HG03280 (cell line): ENCODE data around the gene LRP1B.

ENCODE experiments used
- ATAC-seq: cut with Tn5 transposase; IDR thresholded peaks from one replicate; pipeline ENCODE4 v1.9.1; 2021; ENCODE audit warnings: mild to moderate bottlenecking, moderate library complexity; ENCODE audit not compliant: unreplicated experiment

Gene LRP1B

DNA sequence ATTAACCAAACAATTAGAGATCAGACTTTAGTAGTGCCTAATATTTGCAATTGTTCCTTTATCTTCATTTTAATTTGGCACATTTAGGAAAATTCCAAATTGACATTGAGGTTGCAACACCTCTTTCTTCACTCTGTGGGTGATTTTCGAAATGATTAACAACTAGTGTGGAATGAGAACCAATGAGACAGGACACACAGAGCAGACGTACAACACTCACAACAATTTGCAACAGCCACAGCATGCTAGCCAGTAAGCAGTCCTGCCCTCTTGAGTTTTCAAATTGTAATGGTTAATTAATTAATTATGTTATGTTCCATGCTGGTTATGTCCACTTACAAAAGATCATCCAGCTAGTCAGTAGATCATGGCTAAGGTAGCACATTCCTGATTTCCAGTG, 339.3 kb downstream of the LRP1B start:
- ATAC-seq = no peak

GRCh38 chr2:141782574-141782973, 348.2 kb downstream of the LRP1B start:
- no peak for ATAC-seq

DNA sequence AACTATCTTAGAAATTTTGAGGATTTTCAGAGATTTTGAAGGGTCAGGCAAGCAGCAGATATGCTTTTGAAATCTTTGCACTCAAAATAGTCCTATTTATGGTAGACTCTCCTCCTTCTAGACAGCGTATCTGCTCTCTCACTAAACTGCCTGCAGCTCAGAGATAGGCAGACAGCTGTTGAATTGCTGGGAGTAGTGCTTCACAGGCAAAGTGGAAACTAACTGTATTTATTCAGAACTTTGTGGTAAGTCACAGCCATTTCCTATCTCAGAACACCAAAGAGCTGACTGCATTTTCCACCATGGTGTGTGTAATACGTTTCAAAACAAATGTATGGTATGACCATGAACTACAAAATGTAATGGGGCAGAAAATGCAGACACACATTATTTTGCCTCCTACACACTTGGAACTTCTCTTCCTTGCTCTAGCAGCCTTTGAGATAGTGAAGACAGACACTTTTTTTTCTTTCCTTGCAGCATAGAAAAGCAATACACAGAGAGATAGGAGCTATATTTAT, 352.4 kb downstream of the LRP1B start:
- ATAC-seq = no peak

DNA sequence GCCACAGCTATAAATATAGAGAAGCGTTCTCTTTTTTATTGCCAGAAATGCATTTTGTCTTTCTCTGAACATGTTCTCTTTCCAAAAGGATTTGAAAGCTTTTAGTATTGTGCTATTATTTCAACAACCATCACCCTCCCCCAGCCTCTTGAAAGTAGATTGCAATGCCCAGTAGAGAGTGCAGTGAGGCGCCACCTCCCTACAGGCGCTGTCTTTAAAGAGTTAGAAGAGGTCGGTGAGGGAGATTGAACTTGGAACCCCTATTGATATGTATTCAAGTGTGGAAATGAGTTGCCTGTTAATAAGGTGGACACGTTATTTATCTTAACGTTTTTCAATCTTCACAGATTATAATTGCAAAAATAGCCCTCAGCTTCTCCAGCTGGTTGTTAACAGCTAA, 360.3 kb downstream of the LRP1B start:
- ATAC-seq = no peak

- no peak for ATAC-seq
Observed at GRCh38 chr2:141767691-141768090, 363.1 kb downstream of the LRP1B start.

- ATAC-seq = no peak
Observed at GRCh38 chr2:141767051-141767450, 363.8 kb downstream of the LRP1B start.

DNA sequence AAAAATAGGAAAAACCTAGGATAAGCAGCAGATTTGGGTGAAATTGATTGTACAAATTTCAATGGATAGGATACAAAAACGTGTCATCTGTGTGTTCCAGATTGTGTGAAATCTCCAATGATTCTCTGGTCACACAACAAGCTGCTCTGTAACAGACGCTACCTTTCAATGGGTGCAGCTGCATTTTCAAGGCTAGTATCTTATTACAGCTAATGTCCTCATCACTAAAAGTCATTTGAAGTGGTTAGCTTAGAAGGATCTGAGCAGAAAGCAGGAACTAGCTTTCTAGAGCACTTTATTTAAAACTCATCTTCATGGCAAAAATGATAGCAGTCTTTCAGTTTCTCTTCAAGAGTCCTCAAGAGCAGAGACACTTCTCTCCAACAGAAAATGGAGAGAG, 364.6 kb downstream of the LRP1B start:
- ATAC-seq = no peak

- ATAC-seq = no peak
Observed at GRCh38 chr2:141748616-141749015, 382.2 kb downstream of the LRP1B start.

DNA sequence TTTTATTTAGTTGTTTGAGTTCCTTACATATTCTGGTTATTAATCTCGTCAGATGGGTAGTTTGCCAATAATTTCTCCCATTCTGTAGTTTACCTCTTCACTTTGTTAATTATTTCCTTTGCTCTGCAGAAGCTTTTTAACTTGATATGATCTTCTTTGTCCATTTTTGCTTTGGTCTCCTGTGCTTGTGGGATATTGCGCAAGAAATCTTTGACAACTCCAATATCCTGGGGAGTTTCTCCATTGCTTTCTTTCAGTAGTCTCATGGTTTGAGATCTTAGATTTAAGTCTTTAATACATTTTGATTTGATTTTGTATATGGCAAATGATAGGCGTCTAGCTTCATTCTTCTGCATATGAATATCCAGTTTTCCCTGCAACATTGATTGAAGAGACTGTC, 389.2 kb downstream of the LRP1B start:
- no peak for ATAC-seq

DNA sequence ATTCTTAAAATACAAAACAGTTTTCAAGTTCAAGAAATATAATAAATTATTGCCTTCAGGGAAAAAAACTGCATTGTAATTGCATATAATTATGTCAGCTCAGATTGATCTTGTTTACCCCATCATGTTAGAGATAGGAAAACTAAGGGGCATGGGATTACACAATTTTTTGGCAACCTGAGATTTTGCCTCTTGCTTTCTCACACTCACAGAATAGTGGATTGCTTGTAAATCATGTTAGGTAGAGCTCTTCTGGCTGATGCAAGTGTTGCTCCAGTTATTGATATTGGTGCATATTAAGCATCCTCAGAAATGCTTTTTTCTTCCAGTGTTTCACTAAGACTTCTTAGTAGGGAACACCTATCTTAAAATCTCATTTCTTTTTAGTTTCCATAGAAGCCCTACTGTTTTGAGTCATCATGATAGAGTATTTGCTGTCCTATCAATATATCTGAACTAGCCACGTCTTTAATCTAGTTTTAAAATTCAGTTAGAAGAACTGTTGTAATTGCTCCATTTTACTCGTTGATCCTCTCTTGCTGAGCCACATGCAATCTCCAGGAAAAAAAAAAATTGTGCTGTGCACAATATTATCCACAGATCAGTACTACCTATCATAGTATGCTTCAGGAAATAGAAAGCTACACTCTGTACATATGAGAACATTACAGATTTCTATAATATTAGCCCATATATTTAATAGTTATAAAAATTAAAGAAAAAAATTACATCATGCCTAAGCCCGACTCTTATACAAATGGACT, 393.1 kb downstream of the LRP1B start:
- ATAC-seq = no peak

- no peak for ATAC-seq
Observed at GRCh38 chr2:141736466-141736865, 394.4 kb downstream of the LRP1B start.

GRCh38 chr2:141728886-141729285, 401.9 kb downstream of the LRP1B start:
- ATAC-seq = no peak

- no peak for ATAC-seq
Observed at GRCh38 chr2:141728142-141728541, 402.7 kb downstream of the LRP1B start.

GRCh38 chr2:141724426-141724825, 406.4 kb downstream of the LRP1B start:
- ATAC-seq = no peak

DNA sequence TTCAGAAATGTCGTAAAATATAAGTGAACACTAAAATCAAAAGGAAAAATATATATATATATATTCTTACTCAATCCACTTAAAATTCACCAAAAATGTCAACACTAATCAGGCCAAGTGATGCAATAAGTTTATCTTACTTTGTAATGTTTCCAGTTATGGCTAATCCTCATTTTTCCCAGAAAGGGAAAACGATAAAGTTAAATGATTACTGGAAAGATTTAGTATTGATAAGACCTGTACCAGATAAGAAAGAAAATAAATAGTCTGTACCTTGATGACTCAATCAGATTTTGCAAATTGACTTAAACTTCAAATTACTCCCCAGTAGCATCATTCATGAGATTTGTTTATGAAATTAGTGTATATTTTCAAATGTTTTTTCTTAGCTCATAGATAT, 407.0 kb downstream of the LRP1B start:
- ATAC-seq = no peak

GRCh38 chr2:141720476-141720875, 410.3 kb downstream of the LRP1B start:
- no peak for ATAC-seq

- ATAC-seq = no peak
Observed at GRCh38 chr2:141714496-141714895, 416.3 kb downstream of the LRP1B start.

DNA sequence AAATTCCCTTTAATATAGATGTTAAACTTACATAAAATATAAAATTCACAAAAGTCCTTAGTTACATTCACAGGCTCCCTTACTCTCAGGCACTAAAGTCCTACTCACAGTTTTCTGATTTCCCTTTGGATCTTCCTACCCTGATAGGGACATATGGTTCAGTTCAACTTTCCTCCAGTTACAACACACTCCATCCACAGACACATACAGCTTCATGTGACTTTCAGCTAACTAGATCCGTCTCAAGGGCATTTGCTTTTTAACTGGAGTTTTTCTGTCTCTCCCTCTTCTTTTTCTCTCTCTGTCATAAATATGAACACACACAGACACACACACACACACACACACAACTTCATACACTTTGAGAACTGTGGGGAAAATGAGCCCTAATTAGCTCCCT, 419.2 kb downstream of the LRP1B start:
- no peak for ATAC-seq

- no peak for ATAC-seq
Observed at GRCh38 chr2:141710589-141711239, 420.1 kb downstream of the LRP1B start.

GRCh38 chr2:141709756-141710155, 421.1 kb downstream of the LRP1B start:
- ATAC-seq = no peak

GRCh38 chr2:141707486-141707885, 423.3 kb downstream of the LRP1B start:
- ATAC-seq = no peak

- no peak for ATAC-seq
Observed at GRCh38 chr2:141704541-141704940, 426.3 kb downstream of the LRP1B start.
